ENCODE results near the gene KRTAP1-4.

DNA sequence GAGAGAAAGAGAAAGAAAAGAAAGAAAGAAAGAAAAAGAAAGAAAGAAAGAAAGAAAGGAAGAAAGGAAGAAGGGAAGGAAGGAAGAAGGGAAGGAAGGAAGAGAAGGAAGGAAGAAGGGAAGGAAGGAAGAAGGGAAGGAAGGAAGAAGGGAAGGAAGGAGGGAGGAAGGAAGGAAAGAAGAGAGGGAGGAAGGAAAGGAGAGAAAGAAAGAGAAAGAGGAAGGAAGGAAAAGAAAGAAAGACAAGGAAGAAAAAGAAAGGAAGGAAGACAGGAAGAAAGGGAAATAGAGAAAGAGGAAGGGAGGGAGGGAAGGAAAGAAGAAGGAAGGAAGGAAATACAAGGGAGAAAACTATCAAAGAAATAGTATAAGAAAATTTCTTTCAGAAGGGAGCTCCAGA lies 46.8 kb upstream of the KRTAP1-4 start:
- no peak for TF ChIP-seq MXI1 (IDR thresholded peaks at IDR 0.05; ENCODE audit: borderline replicate concordance, low read depth, low read length)
- TF ChIP-seq, protein P1, sequence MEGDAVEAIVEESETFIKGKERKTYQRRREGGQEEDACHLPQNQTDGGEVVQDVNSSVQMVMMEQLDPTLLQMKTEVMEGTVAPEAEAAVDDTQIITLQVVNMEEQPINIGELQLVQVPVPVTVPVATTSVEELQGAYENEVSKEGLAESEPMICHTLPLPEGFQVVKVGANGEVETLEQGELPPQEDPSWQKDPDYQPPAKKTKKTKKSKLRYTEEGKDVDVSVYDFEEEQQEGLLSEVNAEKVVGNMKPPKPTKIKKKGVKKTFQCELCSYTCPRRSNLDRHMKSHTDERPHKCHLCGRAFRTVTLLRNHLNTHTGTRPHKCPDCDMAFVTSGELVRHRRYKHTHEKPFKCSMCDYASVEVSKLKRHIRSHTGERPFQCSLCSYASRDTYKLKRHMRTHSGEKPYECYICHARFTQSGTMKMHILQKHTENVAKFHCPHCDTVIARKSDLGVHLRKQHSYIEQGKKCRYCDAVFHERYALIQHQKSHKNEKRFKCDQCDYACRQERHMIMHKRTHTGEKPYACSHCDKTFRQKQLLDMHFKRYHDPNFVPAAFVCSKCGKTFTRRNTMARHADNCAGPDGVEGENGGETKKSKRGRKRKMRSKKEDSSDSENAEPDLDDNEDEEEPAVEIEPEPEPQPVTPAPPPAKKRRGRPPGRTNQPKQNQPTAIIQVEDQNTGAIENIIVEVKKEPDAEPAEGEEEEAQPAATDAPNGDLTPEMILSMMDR (conservative IDR thresholded peaks at IDR 0.05; ENCODE audit: low read depth, low read length): no peak
- no peak for TF ChIP-seq BHLHE40 (IDR thresholded peaks at IDR 0.05; ENCODE audit: low read depth, low read length)
- no peak for TF ChIP-seq RCOR1 (IDR thresholded peaks at IDR 0.05; ENCODE audit: insufficient replicate concordance, low read length)
- TF ChIP-seq, protein P2, sequence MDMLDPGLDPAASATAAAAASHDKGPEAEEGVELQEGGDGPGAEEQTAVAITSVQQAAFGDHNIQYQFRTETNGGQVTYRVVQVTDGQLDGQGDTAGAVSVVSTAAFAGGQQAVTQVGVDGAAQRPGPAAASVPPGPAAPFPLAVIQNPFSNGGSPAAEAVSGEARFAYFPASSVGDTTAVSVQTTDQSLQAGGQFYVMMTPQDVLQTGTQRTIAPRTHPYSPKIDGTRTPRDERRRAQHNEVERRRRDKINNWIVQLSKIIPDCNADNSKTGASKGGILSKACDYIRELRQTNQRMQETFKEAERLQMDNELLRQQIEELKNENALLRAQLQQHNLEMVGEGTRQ (IDR thresholded peaks at IDR 0.05; ENCODE audit: low read depth, low read length): no peak
- TF ChIP-seq MAFK (IDR thresholded peaks at IDR 0.05; ENCODE audit: low read depth, low read length): no peak
- TF ChIP-seq POLR2A (IDR thresholded peaks at IDR 0.05; ENCODE audit: low read depth, low read length): no peak
- no peak for TF ChIP-seq RFX5 (IDR thresholded peaks at IDR 0.05; ENCODE audit: low read depth, low read length)
- no peak for TF ChIP-seq SMC3 (IDR thresholded peaks at IDR 0.05; ENCODE audit: low read depth, low read length)
- TF ChIP-seq RAD21 (IDR thresholded peaks at IDR 0.05; ENCODE audit: low read length): no peak
- no peak for TF ChIP-seq CHD1 (IDR thresholded peaks at IDR 0.05; ENCODE audit: low read depth, low read length)
- TF ChIP-seq MAZ (IDR thresholded peaks at IDR 0.05; ENCODE audit: borderline replicate concordance, low read depth, low read length): no peak
- no peak for TF ChIP-seq FOS (IDR thresholded peaks at IDR 0.05; ENCODE audit: low read depth, low read length)

Data from IMR-90 (cell line).